Activated CD4-positive, alpha-beta T cell treated with anti-CD3 and anti-CD28 coated beads for 48 hours (primary cell): ENCODE measurements around the gene ARL6.
"Not testable (repeated sequence)": the region's sequence is repeated elsewhere in the genome, so short reads cannot be mapped to it uniquely, and the experiment has no call there.

Experiments
- DNase-seq: peaks from one replicate; pipeline ENCODE4 v3.0.0-alpha.2; 2020

The ARL6 gene

GRCh38 chr3:97821774-97822358 is 57.3 kb downstream of the ARL6 start, which contains the start of gene CRYBG3:
Gene CRYBG3 (plus strand): TSS chr3:97822011. CDS start chr3:97822207, 196 bp downstream.
- peak; percentile 87 for DNase-seq

GRCh38 chr3:97822359-97822775 is 57.8 kb downstream of the ARL6 start:
- DNase-seq, result peak; percentile 15

GRCh38 chr3:97823046-97824004 is 58.8 kb downstream of the ARL6 start:
- no peak for DNase-seq

- no peak for DNase-seq
These were observed 60.5 kb downstream of the ARL6 start for GRCh38 chr3:97825101-97825500.

- DNase-seq, result no peak
These were observed 63.3 kb downstream of the ARL6 start for GRCh38 chr3:97827741-97828471.

- no peak for DNase-seq
These were observed 64.6 kb downstream of the ARL6 start for GRCh38 chr3:97829198-97829597.

- DNase-seq, result no peak
These were observed 66.1 kb downstream of the ARL6 start for GRCh38 chr3:97830638-97831037.

GRCh38 chr3:97831140-97831539 is 66.6 kb downstream of the ARL6 start:
- no peak for DNase-seq

- not testable (repeated sequence) for DNase-seq
These were observed 68.6 kb downstream of the ARL6 start for GRCh38 chr3:97833184-97833583.

- no peak for DNase-seq
These were observed 71.2 kb downstream of the ARL6 start for GRCh38 chr3:97835761-97836160.

- no peak for DNase-seq
These were observed 73.8 kb downstream of the ARL6 start for GRCh38 chr3:97838393-97838792.

- DNase-seq, result no peak
These were observed 75.4 kb downstream of the ARL6 start for GRCh38 chr3:97839944-97840343.

- DNase-seq, result no peak
These were observed 76.7 kb downstream of the ARL6 start for GRCh38 chr3:97841304-97841703.

- DNase-seq, result no peak
These were observed 77.4 kb downstream of the ARL6 start for GRCh38 chr3:97841956-97842355.

- no peak for DNase-seq
These were observed 84.2 kb downstream of the ARL6 start for GRCh38 chr3:97848779-97849178.
